ENCODE measurements around the gene MASP1. TPM values are rescaled to one million over a fixed set of nuclear protein-coding genes. Genes with fewer than 3 reads are reported as not detected.
"Not testable (repeated sequence)": the region's sequence is repeated elsewhere in the genome, so short reads cannot be mapped to it uniquely, and the experiment has no call there.

MASP1 gene
- total RNA-seq, 1 experiment from 2014 or later: not detected

DNA sequence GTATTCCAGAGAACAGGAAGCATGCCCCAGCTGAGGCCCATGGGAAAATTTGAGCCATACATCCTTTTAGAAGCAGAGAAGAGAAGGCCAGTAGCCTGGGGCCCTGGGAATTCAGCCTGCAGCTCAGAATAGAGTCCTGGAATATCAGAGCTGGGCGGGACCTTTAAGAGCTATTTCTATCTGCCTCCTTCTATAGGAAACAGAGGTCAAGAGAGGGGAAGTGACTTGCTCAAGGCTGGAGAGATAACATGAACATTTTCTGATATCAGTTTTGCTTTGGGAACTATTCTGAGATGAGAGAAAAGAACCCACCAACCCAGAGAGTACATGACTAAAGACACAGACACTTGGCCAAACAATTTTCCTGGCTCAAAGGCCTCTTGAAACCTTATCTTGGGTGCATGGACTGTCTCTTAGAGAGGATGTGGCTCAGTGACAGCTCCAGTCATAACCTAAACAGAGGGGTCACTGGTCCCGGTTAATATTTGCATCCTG is 26.0 kb downstream of the MASP1 start:
- no peak for DNase-seq (ENCODE audit: low spot score)

DNA sequence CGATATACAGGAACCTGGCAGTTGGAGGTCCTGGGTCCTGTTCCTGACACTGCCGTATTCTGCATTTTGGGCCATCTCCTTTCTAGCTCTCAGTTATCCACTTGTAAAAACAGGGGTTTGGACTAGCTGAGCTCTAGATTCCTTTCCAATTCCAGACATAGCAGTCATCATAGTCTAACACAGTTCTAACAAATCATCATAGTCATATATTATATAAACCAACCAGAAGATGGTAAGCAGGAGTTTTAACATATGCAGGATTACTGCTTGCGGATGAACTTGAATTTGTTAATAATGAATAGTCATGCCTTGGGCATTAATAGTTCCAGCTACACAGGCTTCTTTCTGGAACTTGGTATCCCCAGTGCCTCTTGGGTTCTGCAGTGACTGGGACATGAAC is 26.6 kb downstream of the MASP1 start:
- no peak for DNase-seq (ENCODE audit: low spot score)

DNA sequence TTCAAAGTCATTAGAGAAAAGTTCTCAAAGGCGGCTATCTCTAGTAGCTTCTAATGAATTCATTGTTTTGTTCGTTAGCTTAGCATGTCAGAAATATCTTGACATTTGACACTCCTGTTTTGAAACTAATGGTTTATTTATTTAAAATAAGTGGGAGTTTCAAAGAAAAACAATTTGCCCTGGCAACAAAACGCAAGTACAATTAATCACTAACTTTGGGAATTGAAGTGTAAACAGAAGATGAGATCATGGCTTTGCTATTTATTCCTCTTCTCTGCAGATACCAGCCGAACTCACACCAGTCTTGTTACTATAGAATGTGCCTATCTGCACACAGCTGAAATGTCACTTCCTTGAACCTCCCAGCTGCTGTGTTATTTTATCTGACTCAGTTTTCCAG is 27.5 kb downstream of the MASP1 start:
- peak; percentile 13 for DNase-seq (ENCODE audit: low spot score)

DNA sequence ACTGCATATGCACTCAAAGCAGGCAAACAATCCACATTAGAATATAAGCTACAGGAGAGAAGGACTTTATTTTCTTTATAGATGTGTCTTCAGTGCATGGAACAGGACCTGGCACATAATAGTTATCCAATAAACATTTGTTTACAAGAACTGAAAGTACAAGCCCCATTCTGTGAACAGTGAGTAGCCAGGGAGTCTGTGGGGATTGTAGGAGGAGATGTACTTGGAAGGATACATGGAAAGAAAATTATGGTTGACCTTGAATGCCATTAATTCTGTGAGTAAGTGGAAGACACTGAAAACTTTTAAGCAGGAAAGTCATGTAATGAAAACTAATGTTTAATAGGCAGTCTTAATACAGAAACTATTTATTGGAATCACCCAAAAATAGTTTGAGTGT is 28.3 kb downstream of the MASP1 start:
- DNase-seq (ENCODE audit: low spot score): no peak

DNA sequence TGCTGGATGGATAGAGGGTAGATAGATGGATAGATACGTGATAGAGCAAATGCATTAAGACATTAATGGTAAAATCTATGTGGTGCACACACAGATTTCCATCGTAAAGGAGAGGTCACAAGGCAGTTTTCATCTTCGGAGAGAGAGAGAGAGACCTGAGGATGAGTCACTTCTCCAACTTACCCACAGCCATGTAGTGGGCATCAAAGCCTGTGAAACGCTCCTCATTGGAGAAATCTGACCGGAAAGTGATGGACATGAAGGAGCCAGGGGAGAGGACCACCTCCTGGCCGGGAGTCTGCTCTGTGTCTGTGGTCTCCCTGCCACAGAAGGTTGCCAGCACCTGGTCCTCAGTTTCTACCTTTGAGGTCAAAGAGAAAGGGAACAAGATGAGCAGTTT is 29.2 kb downstream of the MASP1 start:
- DNase-seq (ENCODE audit: low spot score): no peak

DNA sequence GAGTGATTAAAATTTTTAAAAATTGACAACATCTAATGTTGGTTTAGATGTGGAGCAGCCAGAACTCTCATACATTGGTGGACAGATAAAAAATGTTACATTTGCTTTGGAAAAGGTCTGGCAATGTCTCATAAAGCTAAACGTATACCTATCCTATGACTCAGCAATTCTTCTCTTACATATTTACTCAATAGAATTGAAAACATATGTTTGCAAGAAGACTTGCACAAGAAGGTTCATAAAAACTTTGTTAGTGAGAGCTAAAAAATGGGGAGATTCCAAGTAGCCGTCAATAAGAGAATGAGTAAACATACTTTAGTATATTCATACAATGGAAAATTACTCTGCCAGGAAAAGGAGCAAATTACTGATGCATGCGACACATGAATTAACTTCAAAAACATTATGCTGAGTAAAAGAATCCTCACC is 30.0 kb downstream of the MASP1 start:
- no peak for DNase-seq (ENCODE audit: low spot score)

DNA sequence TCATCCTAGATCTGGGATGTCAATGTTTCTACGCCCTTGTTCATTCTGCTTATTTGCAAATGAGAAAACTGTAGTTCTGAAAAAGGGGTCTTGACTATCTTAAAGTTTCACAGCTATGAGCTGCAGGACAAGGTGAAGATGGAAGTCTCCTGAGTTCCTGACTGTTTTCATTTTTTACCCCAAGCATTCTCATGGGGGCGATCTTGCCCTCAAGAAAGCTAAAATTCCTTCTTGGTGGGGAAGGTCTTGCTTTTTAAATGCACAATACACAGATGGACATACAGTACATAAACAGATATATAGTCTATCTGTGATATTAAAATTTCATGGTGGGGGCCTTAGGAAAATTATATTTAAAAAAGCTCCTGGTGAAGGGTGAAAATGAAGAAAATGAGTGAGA is 32.4 kb downstream of the MASP1 start:
- DNase-seq (ENCODE audit: low spot score): no peak

DNA sequence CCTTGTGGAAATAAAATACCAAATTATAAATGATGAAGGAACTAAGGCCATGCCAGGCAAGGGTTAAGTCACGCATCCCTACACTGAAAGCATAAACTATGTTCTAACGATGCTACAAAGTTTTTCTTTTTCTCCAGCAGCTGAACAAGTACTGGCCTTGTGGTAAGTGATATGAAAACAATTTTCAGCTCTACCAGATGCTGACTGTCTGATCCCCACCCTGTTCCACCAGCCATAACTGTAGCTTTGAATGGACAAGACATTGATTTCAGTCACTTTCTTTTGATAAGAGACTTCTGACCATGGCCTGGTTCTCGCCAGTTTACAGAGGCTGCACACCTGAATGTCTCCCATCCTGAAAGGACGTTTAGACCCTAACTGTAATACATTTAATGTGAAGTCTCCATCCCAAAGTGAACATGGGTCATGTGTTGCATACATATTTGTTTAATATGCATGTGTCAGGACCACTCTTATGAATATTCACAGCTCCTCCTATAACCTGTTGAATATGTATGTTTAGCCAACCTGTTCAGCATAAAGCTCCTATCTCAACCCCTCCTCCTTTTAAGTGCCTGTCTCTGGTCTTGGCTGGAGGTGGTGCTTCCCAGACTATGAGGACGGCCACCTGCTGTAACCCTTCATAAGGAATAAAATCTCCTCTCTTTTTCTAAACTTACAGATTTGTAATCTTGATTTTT is 33.4 kb downstream of the MASP1 start:
- no peak for DNase-seq (ENCODE audit: low spot score)

DNA sequence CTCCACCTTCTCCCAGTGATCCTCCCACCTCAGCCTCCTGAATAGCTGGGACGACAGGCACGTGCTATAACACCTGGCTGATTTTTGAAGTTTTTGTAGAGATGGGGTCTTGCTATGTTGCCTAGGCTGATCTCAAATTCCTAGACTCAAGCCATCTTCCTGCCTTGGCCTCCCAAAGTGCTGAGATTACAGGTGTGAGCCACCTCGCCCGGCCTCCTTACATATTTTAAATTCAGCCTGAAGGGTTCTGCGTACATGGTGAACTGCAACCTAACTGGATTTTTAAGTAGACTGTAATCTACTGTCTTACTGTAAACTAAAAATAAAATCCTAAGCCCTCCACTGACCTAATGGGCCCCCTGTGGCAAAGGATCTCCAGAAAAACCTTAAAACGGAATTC is 34.1 kb downstream of the MASP1 start:
- no peak for DNase-seq (ENCODE audit: low spot score)

DNA sequence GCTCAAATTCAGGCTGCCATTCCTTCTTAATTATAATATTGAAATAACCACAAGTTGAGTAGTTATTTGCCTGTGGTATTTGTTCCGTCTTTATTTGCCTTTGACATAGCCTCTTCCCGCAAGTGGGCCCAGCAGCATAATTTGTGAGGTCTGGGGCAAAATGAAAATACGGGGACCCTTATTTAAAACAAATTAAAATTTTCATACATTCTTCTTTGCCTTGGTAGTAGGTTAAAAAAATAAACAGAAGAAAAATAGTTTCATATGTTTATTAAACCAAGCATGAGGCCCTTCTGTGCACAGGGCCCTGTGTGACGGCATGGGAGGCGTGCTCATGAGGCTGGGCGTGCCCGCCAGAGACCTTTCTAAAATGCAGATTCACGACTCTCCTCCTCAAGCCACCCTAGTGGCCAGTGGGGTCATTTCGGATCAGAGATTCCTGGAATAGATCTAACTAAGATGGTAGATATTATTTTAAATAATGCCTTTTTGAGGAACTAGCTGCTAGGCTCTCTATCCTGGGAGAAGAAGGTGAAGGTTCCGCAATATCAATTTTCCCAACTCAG is 35.4 kb downstream of the MASP1 start:
- DNase-seq (ENCODE audit: low spot score): no peak

DNA sequence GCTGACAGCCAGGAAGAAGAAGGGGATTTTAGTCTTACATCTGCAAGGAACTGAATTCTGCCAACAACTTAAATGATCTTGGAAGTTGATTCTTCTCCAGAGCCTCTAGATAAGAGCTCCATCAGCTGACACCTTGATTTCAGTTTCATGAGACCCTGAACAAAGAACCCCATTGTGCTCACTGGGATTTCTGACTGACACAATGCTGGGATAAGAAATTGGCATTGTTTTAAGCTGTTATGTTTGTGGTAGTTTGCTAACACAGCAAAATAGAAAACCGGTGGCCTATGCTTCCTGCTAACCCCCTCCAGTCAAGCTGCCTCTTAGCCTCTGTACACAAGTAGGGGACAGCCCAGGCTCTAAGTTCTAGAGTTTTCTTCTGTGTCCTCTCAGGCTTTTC is 36.2 kb downstream of the MASP1 start:
- DNase-seq (ENCODE audit: low spot score): no peak

DNA sequence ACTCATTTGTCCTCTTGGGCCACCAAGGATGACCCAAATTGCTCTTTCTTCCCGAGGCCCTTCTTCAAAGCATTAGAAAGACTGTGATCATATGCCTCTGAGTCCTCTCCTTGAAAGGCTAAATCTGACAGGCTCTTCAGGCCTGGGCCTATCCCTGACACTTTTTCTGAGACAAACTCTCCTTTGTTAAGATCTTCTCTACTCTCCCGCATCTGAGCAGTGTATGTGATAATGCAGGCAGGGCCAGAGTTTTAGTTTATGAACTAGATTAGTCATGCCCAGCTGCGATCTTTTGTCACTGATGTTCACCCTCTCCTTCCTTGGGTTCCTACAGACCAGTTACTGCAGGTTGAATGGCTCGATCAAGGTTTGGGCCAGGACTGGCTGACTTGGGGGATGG is 39.2 kb downstream of the MASP1 start:
- DNase-seq (ENCODE audit: low spot score): no peak

DNA sequence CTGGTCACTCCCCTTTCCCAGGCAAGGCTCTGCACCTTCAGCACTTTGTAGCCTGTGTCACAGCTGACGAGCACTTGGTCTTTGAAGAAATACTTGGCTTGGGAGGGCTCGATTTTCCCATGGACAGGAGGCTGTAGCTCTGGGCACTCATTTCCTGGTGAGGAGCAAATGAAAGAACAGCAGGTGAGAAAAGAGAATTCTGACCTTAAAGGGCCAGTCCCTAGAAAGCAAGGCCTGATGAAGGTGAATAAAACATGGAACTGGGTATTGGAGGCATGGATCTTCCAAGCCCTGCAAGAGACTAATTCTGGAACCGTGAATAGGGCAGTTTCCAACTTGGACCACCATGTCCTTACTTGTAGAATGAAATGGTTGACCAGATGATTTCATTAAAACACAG is 39.9 kb downstream of the MASP1 start:
- DNase-seq (ENCODE audit: low spot score): no peak

DNA sequence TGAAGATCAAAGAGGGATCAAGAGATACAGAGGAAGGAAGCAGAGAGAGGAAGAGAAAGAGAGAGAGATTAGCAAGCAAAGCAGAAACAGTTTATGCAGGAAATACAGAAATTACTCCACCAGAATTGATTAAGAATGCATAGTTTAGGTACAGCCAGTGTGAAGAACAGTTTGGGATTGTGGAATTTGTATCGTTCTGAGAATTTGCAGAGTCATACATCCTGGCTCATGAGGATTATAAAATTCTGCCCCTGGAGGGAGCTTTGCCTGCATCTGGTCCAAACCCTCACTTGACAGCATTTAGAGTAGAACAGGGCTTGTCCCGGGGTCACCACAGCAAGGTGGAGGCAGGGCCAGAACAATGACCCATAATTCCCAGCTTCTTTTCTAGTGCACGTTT is 44.1 kb downstream of the MASP1 start:
- no peak for DNase-seq (ENCODE audit: low spot score)

DNA sequence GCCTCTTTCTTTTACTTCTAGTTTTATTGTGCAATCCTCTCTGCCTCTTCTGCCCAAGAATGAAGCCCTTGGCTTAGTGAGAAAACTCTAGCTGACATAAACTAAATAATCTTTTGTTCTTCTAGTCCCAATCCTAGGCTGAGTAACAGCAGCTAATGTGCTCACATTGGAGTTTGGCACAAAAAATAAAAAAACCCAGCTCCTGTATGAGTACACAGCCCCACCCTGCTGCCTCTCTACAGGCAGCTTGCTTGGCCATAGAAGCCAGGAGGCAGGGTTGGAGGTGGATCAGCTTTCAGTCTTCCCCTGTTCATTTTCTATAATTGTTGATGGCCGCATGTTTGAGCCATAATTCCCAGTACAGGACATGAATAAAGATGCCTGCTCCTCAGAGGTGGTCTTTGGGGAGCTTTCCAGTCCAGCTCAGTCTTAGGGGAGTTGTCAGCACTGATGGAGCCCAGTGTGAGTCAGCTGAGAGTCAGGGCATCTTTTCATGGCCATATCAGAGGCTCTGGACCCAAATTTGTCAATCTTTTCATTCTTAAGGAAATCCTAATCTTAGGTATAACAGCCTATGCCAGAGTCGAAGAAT is 47.5 kb downstream of the MASP1 start:
- DNase-seq (ENCODE audit: low spot score): no peak

DNA sequence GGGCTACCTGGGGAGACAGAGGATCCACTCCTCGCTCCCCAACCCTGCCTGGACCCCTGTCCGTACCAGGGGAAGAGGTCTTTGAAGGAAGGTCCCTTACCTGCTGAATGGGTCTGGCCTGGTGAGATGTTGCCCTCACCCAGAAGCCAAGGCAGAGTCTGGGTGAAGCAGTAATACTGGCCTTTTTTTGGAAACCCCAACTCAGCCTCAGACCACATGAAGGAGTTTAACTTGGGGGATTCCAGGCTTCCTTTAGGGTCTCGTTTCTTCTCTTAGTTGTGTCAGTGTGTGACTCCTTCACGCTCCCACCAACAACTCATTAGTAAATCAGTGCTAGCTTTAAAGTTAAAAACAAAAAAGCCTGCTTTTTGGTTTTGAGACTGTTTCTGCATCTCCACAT is 48.6 kb downstream of the MASP1 start:
- DNase-seq (ENCODE audit: low spot score): no peak

DNA sequence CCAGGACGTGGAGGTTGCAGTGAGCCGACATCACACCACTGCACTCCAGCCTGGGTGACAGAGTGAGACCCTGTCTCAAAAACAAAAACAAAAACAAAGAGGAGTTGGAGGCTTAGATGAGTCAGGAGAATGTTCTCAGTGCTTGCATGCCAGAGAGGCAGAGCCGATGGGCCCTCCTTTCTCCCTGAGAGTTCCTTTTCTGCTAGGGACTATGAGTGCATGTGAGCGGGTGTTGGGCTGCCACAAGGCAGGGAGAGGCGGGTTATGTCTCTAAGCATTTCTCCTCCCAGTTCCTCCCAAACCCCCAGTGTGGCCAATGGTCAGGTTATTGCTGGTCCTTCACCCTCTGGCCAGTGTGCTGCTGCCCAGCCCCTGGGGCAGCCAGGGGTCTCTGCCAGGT is 49.1 kb downstream of the MASP1 start:
- DNase-seq (ENCODE audit: low spot score): no peak

DNA sequence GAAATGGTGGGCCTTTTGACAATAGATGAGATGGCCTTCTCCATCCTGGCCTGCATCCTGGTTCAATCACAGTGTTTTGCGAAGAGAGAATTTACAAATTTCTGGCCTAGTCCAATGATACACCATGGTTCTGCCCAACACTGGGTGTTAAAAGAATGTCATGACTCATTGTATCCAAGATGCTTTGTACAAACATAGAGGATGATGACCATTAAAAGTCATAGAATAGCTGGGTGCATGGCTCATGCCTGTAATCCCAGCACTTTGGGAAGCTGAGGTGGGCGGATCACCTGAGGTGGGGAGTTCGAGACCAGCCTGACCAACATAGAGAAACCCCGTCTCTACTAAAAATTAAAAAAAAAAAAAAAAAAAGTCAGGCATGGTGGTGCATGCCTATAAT is 52.7 kb downstream of the MASP1 start:
- DNase-seq (ENCODE audit: low spot score): not testable (repeated sequence)

DNA sequence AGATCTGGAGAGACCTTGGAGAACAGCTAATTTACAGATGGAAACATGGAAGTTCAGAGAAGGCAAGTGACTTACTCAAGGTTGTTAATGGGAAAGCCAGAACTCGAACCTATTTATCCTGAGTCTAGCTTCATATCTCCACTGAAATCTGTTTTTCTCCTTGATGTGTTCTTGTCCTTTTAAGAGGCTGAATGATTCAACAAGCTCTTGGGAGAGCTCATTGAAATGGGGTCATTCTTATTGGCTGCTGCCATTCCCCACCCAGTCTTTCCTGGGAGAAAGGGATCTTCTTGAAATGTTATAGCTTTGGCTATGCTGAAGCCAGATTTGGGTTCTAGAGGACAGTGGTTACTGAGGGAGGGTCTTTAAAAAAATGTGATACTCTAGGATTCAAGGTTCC is 53.3 kb downstream of the MASP1 start:
- DNase-seq (ENCODE audit: low spot score): no peak

DNA sequence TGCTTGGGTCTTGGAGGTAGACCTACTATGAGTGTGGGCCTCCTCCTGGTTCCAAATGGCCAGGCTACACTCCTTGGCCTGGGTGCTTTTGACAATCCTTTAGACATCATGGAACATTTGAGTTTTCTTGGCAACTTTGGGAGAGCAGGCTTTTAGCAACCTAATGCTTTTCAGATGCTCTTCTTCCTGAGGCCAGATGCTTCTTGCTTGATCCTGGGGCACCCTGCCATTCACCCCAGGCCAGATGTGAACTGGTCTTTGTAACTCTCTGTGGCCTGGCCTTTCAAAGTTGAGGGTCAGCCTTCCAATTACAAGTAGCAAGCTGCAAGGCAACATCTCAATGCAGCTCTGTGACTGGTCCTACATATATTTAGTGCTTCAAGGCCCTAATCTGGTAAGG is 53.8 kb downstream of the MASP1 start:
- DNase-seq (ENCODE audit: low spot score): no peak

DNA sequence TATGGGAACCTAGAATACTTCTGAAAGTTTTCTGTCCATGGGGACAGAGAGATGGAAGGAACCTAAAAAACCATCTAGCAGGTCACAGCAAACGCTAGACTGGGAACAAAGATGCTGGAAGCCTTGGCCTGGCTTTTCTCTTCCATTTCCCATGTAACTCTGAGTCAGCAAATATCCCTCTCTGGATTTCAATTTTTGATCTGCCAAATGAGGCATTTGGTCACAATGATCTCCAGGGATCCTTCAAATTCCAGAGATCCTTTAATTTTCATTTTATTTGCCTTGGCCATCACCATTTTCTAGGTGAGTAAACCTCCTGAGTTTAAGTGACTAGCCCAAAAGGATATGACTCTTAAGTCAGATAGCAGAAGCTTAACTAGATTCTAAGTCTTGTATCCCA is 54.6 kb downstream of the MASP1 start:
- DNase-seq (ENCODE audit: low spot score): no peak

DNA sequence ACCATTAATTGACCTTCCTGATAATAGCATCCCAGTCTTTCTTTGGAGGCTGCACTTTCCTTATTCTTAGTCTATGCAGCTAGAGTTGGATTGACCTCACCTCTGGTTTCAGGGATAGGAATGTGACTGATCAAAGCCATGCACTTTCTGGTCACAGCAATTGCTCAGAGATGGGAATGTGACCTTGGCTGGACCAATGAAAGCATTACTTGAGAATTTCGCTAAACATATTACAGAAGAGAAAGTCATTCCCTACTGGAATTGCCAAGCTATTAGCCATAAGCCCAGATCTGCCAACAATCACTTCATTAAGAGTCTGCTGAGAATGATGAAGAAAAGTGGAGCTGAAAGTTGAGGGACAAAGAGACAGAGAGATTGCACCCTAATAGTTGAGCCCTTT is 61.5 kb downstream of the MASP1 start:
- no peak for DNase-seq (ENCODE audit: low spot score)

DNA sequence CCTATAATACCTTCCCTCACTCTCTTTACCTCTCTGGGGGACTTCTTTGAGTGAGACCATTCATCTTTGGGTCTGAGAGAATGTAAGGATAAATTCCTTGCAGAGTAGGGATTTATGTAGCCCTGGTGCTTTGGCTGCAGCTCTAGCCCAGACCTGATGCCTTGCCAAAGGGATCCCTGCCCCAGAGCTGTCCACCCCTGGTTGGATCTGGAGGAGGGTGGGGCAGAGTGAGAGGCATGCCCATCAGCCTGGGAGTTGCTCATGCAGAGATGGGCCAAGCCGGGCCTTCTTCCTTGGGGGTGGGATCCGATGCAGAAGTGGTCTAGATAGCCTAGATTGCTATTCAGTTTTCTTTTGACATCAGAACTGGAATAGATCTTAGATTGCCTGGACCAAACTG is 62.8 kb downstream of the MASP1 start:
- no peak for DNase-seq (ENCODE audit: low spot score)
